ENCODE results near the gene FEM1A.

- no peak for TF ChIP-seq CTCF (IDR thresholded peaks at IDR 0.05; ENCODE audit: low read depth, low read length)
- no peak for TF ChIP-seq EZH2phosphoT487 (IDR thresholded peaks at IDR 0.05; ENCODE audit: low read depth)
Observed at GRCh38 chr19:4775627-4776152, 15.8 kb upstream of the FEM1A start.

Measured in OCI-LY3 (cell line).